Measurements from ENCODE around the gene BEAN1. TPM values are rescaled to one million over a fixed set of nuclear protein-coding genes. Genes with fewer than 3 reads are reported as not detected.

The BEAN1 gene
- total and polyA plus RNA-seq, 9 of the 15 experiments (the other 6 are each of a cell fraction or from before 2014, with no cell fraction given): not detected

DNA sequence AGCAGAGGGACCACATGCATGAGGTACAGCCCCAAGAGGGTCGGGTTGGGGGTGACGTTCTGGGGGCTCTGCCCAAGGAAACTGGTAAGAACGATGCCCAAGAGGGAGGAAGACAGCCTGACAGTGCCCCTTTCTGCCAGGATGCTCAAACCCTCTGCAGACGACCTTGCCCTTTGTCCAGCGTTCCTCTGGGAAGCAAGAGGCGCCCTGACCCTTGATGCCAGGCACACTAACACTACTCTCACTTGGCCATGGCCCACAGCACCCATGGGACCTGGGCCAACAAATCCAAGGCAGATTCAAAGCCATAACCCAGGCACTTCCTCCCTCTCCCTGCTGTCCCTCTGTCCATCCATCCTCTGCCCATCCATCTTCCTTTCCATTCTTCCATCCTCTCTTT, 102.4 kb downstream of the BEAN1 start:
- H3K36me3 ChIP-seq (ENCODE audit: control insufficient read depth, insufficient read depth, low read length): peaks cover 8% of the 10 kb centered on the region; the same call in 2 of the 3 replicates
- ChIA-PET POLR2A (interaction anchor here (1.0 to 1.4 kb wide), 2 partner anchors 8 to 22 kb away, joined by 4 read pairs; no protein-coding TSS in a partner anchor), CTCF (ENCODE audit: low intra/inter-chr PET ratio) (no interaction called here)
- peaks cover 6 to 20% of the 10 kb centered on the region in 2 experiments; a peak in 4 of 5 replicates for H3K4me1 ChIP-seq (replicated peaks in 1 of 2; ENCODE audit: control insufficient read depth in 2 of 2, insufficient read depth in 2 of 2, low read length in 2 of 2)
- no peak for FAIRE-seq
- H3K9ac ChIP-seq (ENCODE audit: insufficient read depth in 1 of 2, low read depth in 2 of 2, low read length in 2 of 2): no peak overlapping the region
- ATAC-seq: no peak
- no peaks in the 10 kb centered on the region for H3K27me3 ChIP-seq (ENCODE audit: control insufficient read depth in 2 of 2, insufficient read depth in 2 of 2, low read length in 2 of 2)
- no peak overlapping the region for H3K4me2 ChIP-seq (ENCODE audit: insufficient read depth, low read length)
- no peak overlapping the region for H3K27ac ChIP-seq (ENCODE audit: extremely low read depth, low read depth, low read length)
- H3K4me3 ChIP-seq: no peak overlapping the region
- H3K9me3 ChIP-seq (replicated peaks; ENCODE audit: control insufficient read depth, insufficient read depth, low read depth, low read length): no peaks in the 10 kb centered on the region
- H3K9me1 ChIP-seq (ENCODE audit: control insufficient read depth, insufficient read depth, low read length): no peaks in the 10 kb centered on the region
- 20% methylated on average over 5 of the region's 6 CpGs for WGBS (ENCODE audit: insufficient coverage, low coverage, missing lambda C conversion rate)
- DNase-seq (ENCODE audit: extremely low read depth in 1 of 4, low spot score in 3 of 4): no peak
- TF ChIP-seq SPI1 (IDR thresholded peaks at IDR 0.05; ENCODE audit: borderline replicate concordance, low read depth, low read length) (0 out of 2 replicates have a peak, but pooled peaks have one; percentile 5), KDM1A (IDR thresholded peaks at IDR 0.05) (no peak), FOXK2 (conservative IDR thresholded peaks at IDR 0.05 in 1 of 2, IDR thresholded peaks at IDR 0.05 in 1 of 2; ENCODE audit: low read depth in 2 of 2) (no peak)
- in situ Hi-C loops (cut with MboI): no loop called here
- H3K79me2 ChIP-seq (ENCODE audit: control insufficient read depth, insufficient read depth, low read length): no peaks in the 10 kb centered on the region
- 0 out of 2 replicates have a peak, but pooled peaks cover 3% of the 10 kb centered on the region for H4K20me1 ChIP-seq (replicated peaks; ENCODE audit: control insufficient read depth, insufficient read depth, low read length)
- no TSS peak for BruUV-seq (replicated peaks)
- H2AFZ ChIP-seq (ENCODE audit: low read depth, low read length): no peak overlapping the region
- intact Hi-C loops (cut with micrococcal nuclease): no loop called here

Other genes starting within 250 kb of the BEAN1 start
- not detected in 2 replicates for gene CDH5, start 60.6 kb upstream of the BEAN1 start, total RNA-seq (2014; rRNA removed)
- gene CDH5, start 60.6 kb upstream of the BEAN1 start, total RNA-seq (2014; rRNA removed; fragmentation: Illumina TruSeq; extraction: Trizol): not detected in 2 replicates
- not detected in 2 replicates for gene CDH5, start 60.6 kb upstream of the BEAN1 start, total RNA-seq (2015; rRNA removed; fragmentation: Illumina TruSeq; extraction: Trizol)
- 0.04 TPM in 1 of 2 replicates, not detected in the other for gene CDH5, start 60.6 kb upstream of the BEAN1 start, total RNA-seq (2021)
- gene CDH5, start 60.6 kb upstream of the BEAN1 start, polyA plus RNA-seq (2011; rRNA removed): not detected in 2 replicates
- gene CDH5, start 60.6 kb upstream of the BEAN1 start, polyA plus RNA-seq (2014; fragmentation: Illumina TruSeq; extraction: Trizol): not detected in 2 replicates
- not detected for gene CDH5, start 60.6 kb upstream of the BEAN1 start, polyA plus RNA-seq (2014; fragmentation: Nextera tagmentation; extraction: Ambion mirVana)
- gene CDH5, start 60.6 kb upstream of the BEAN1 start, polyA plus RNA-seq (2014; rRNA removed): not detected in 2 replicates
- gene TK2, start 122.8 kb downstream of the BEAN1 start, total RNA-seq (2014; rRNA removed): 4.3 and 5.8 TPM in 2 replicates
- gene TK2, start 122.8 kb downstream of the BEAN1 start, total RNA-seq (2014; rRNA removed; fragmentation: Illumina TruSeq; extraction: Trizol): 4.8 and 6.2 TPM in 2 replicates
- 4.9 and 5.3 TPM in 2 replicates for gene TK2, start 122.8 kb downstream of the BEAN1 start, total RNA-seq (2015; rRNA removed; fragmentation: Illumina TruSeq; extraction: Trizol)
- 4.7 and 5.7 TPM in 2 replicates for gene TK2, start 122.8 kb downstream of the BEAN1 start, total RNA-seq (2021)
- 10.2 TPM in 2 replicates for gene TK2, start 122.8 kb downstream of the BEAN1 start, polyA plus RNA-seq (2011; rRNA removed)
- gene TK2, start 122.8 kb downstream of the BEAN1 start, polyA plus RNA-seq (2014; fragmentation: Illumina TruSeq; extraction: Trizol): 4.3 and 4.8 TPM in 2 replicates
- 1 to 10 TPM; 1.1 to 1.2 TPM for gene TK2, start 122.8 kb downstream of the BEAN1 start, polyA plus RNA-seq (2014; fragmentation: Nextera tagmentation; extraction: Ambion mirVana)
- 4.8 and 6.2 TPM in 2 replicates for gene TK2, start 122.8 kb downstream of the BEAN1 start, polyA plus RNA-seq (2014; rRNA removed)
- 99.8 and 113 TPM in 2 replicates for gene CKLF, start 125.3 kb downstream of the BEAN1 start, total RNA-seq (2014; rRNA removed)
- gene CKLF, start 125.3 kb downstream of the BEAN1 start, total RNA-seq (2014; rRNA removed; fragmentation: Illumina TruSeq; extraction: Trizol): 89.8 and 91.5 TPM in 2 replicates
- gene CKLF, start 125.3 kb downstream of the BEAN1 start, total RNA-seq (2015; rRNA removed; fragmentation: Illumina TruSeq; extraction: Trizol): 93.6 and 111 TPM in 2 replicates
- gene CKLF, start 125.3 kb downstream of the BEAN1 start, total RNA-seq (2021): 84.8 and 91.1 TPM in 2 replicates
- gene CKLF, start 125.3 kb downstream of the BEAN1 start, polyA plus RNA-seq (2011; rRNA removed): 120 and 126 TPM in 2 replicates
- 118 and 123 TPM in 2 replicates for gene CKLF, start 125.3 kb downstream of the BEAN1 start, polyA plus RNA-seq (2014; fragmentation: Illumina TruSeq; extraction: Trizol)
- gene CKLF, start 125.3 kb downstream of the BEAN1 start, polyA plus RNA-seq (2014; fragmentation: Nextera tagmentation; extraction: Ambion mirVana): 100 to 1,000 TPM; 305 to 322 TPM
- 147 and 173 TPM in 2 replicates for gene CKLF, start 125.3 kb downstream of the BEAN1 start, polyA plus RNA-seq (2014; rRNA removed)
- 1.1 and 1.9 TPM in 2 replicates for gene CMTM1, start 139.1 kb downstream of the BEAN1 start, total RNA-seq (2014; rRNA removed)
- 0.22 and 0.40 TPM in 2 replicates for gene CMTM1, start 139.1 kb downstream of the BEAN1 start, total RNA-seq (2014; rRNA removed; fragmentation: Illumina TruSeq; extraction: Trizol)
- 2.3 and 2.6 TPM in 2 replicates for gene CMTM1, start 139.1 kb downstream of the BEAN1 start, total RNA-seq (2015; rRNA removed; fragmentation: Illumina TruSeq; extraction: Trizol)
- 2.4 and 2.7 TPM in 2 replicates for gene CMTM1, start 139.1 kb downstream of the BEAN1 start, total RNA-seq (2021)
- 0.92 and 1.2 TPM in 2 replicates for gene CMTM1, start 139.1 kb downstream of the BEAN1 start, polyA plus RNA-seq (2011; rRNA removed)
- gene CMTM1, start 139.1 kb downstream of the BEAN1 start, polyA plus RNA-seq (2014; fragmentation: Illumina TruSeq; extraction: Trizol): 0.25 and 0.93 TPM in 2 replicates
- not detected for gene CMTM1, start 139.1 kb downstream of the BEAN1 start, polyA plus RNA-seq (2014; fragmentation: Nextera tagmentation; extraction: Ambion mirVana)
- gene CMTM1, start 139.1 kb downstream of the BEAN1 start, polyA plus RNA-seq (2014; rRNA removed): 0.30 and 0.51 TPM in 2 replicates
- not detected in 2 replicates for gene CMTM2, start 152.2 kb downstream of the BEAN1 start, total RNA-seq (2014; rRNA removed)
- gene CMTM2, start 152.2 kb downstream of the BEAN1 start, total RNA-seq (2014; rRNA removed; fragmentation: Illumina TruSeq; extraction: Trizol): not detected in 2 replicates
- gene CMTM2, start 152.2 kb downstream of the BEAN1 start, total RNA-seq (2015; rRNA removed; fragmentation: Illumina TruSeq; extraction: Trizol): not detected in 2 replicates
- not detected in 2 replicates for gene CMTM2, start 152.2 kb downstream of the BEAN1 start, total RNA-seq (2021)
- not detected in 2 replicates for gene CMTM2, start 152.2 kb downstream of the BEAN1 start, polyA plus RNA-seq (2011; rRNA removed)
- not detected in 2 replicates for gene CMTM2, start 152.2 kb downstream of the BEAN1 start, polyA plus RNA-seq (2014; fragmentation: Illumina TruSeq; extraction: Trizol)
- not detected for gene CMTM2, start 152.2 kb downstream of the BEAN1 start, polyA plus RNA-seq (2014; fragmentation: Nextera tagmentation; extraction: Ambion mirVana)
- gene CMTM2, start 152.2 kb downstream of the BEAN1 start, polyA plus RNA-seq (2014; rRNA removed): not detected in 2 replicates
- 12.9 and 18.3 TPM in 2 replicates for gene CMTM3, start 177.4 kb downstream of the BEAN1 start, total RNA-seq (2014; rRNA removed)
- gene CMTM3, start 177.4 kb downstream of the BEAN1 start, total RNA-seq (2014; rRNA removed; fragmentation: Illumina TruSeq; extraction: Trizol): 13.1 and 13.4 TPM in 2 replicates
- gene CMTM3, start 177.4 kb downstream of the BEAN1 start, total RNA-seq (2015; rRNA removed; fragmentation: Illumina TruSeq; extraction: Trizol): 15.8 and 17.5 TPM in 2 replicates
- gene CMTM3, start 177.4 kb downstream of the BEAN1 start, total RNA-seq (2021): 33.4 and 34.5 TPM in 2 replicates
- 24.5 and 24.7 TPM in 2 replicates for gene CMTM3, start 177.4 kb downstream of the BEAN1 start, polyA plus RNA-seq (2011; rRNA removed)
- gene CMTM3, start 177.4 kb downstream of the BEAN1 start, polyA plus RNA-seq (2014; fragmentation: Illumina TruSeq; extraction: Trizol): 29.1 and 29.8 TPM in 2 replicates
- gene CMTM3, start 177.4 kb downstream of the BEAN1 start, polyA plus RNA-seq (2014; fragmentation: Nextera tagmentation; extraction: Ambion mirVana): 1 to 10 TPM; 4.6 to 8.3 TPM
- 28.2 and 29.9 TPM in 2 replicates for gene CMTM3, start 177.4 kb downstream of the BEAN1 start, polyA plus RNA-seq (2014; rRNA removed)

Measured in K562 (cell line).